Epidermal melanocyte (primary cell): ENCODE results near the gene PKMYT1.
A peak's percentile ranks its signal among the peaks of the same experiment; 100 is the strongest.

ENCODE experiments used
- DNase-seq: peaks from one replicate; pipeline ENCODE4 v3.0.0; 2011; ENCODE audit warnings: low spot score; ENCODE audit not compliant: insufficient read length

PKMYT1 gene

DNA sequence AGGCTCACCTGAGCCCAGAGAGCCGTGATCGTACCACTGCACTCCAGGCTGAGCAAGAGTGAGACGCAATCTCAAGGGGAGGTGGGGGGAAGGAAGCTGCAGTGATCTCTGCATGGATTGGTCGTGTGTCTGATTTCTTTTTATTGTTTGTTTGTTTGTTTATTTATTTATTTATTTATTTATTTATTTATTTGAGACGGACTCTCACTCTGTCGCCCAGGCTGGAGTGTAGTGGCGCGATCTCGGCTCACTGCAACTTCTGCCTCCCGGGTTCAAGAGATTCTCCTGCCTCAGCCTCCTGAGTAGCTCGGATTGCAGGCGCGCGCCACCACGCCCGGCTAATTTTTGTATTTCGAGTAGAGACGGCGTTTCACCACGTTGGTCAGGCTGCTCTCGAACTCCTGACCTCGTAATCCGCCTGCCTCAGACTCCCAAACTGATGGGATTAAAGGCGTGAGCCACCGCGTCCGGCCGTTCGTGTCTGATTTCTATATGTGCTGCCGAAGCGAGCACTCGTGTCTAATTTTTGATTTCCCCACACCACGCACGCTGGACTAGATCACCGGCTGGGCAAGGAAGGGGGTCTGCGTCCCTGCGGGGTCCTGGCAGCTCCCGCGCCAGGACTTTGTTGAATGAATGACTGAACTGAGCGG, 39.5 kb upstream of the PKMYT1 start:
- DNase-seq = no peak

DNA sequence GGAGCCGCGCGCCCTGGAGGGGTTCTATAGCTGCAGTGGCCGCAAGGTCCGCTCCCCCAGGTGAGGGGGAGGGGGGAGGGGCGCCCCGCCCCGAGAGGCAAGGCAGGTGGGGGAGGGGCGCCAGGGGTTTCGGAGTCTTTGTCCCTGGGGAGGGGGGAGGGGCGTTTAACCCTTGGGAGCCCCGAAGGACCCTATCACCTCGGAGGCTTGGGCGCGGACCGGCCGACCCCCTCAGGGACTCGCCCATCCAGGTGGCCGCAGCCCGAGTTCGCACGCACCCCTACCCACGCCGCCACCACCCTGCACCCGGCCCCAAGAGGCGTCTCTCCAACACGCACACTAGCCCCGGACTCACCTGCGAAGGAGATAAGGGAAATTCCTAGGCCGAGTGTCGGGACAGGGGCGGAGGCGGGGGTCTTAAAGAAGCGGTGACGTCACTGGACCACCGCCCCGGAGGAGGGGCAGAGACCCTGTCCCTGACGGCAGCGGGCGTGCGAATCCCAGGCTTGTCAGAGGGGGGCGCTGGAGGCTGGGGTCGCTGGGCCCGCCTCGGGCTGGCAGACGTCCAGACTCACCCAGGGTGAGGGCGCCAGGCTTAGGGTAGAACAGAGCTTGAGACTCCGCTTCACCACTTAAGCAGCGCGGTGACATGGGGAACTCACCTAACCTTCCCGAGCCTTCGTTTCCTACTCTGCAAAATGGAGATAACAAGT, 37.7 kb upstream of the PKMYT1 start, which contains the start of gene CLDN6:
CLDN6 (minus strand) TSS at position 390 of the 713 bp plus-strand sequence. CDS start 2,162 bp downstream, outside the sequence.
- no peak for DNase-seq

DNA sequence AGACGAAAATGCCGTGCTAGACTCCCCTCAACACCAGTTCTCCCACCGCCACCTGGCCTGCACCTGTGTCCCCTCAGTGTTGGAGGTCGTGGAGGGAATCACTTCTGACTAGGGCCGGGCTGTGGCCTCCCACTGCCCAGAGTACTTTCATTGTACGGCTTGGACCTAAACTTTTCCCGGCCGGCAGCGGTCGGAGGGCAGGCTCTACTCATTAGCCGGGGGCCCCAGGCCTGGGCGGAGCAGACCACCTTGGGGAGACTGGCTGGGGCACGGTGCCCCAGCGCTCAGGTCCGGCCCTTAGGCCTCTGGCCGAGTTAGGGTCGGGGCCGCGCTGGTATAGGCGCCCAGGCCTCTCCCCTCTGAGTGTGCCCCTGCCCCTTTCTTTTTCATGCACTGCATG, 37.1 kb upstream of the PKMYT1 start:
- no peak for DNase-seq

DNA sequence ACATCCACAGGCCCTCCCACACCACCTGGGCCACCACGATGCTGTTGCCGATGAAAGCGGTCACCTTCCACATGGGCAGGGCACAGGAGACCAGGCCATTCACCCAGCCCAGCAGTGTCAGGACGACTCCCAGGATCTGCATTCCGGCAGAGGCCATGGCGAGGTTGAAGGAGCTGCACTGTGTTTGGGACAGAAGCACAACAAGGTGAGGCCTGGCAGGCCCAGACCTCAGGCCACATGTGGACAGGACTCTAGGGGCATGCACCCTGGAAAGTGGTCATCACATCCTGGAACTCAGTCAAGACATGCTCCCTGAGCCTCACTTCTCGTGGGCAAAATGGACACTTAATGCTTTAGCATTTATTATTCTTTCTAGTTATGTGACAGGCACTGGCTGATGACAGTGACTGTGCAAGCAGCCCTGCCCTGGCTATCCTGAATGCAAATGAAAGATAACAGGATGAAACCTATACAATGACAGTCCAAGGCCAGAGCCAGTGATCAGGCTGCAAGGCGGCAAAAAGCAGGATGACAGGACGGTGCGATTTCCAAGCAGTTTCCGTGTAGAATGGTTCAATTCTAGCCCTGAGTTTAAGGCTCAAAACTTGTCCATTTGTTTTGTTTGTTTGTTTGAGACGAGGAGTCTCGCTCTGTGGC, 35.7 kb upstream of the PKMYT1 start:
- DNase-seq = no peak

DNA sequence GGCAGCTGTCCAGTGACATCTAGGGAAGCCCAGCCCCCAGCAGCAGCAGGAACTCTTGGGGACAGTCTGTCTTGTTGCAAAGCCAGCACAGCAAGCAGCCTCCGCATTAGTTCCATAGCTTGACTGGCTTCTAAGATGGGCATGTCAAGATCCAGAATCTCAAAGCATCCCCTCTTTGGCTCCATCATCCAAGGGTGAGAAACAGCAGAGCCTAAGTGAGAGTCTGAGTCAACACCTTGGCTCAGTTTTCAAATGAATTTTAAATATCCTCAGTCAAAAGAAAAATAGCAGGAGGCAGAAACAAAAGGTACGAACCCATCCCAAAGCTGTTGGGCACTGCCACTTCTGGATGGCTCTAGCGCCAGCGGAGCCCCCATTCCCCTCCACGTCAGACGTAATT, 34.7 kb upstream of the PKMYT1 start:
- DNase-seq = no peak

DNA sequence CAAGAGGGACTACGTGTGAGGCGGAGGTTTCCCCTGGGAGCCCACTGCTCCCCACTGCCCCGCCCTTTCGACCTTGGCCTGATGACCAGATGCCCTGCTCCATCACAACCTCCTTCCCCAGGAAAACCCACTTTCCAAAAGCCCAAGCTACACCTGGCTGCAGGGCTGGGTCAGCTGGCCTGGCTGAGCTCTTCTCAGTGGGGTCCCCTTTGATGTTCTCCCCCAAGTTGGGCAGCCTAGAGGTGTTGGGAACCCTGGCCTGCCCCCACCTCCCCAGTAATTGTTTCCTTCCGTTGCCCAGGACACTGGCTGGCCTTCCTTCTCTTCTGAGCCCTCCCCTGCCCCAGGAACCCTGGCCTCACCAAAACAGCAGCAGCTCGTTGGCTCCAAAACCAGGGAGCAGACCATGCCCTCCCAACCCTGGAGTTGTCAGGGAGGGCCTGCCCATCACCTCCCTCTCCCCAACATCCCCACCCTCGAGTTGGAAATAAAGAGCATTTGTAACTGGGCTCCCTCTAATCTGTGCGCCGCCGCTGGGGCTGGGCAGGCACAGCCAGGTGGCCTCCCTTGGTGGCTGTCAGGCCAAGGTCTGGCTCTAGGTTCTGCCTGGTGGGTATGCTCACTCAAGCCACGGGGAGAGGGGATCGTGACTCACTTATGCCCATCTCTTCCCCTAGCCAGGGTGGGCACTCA, 33.9 kb upstream of the PKMYT1 start:
- no peak for DNase-seq

DNA sequence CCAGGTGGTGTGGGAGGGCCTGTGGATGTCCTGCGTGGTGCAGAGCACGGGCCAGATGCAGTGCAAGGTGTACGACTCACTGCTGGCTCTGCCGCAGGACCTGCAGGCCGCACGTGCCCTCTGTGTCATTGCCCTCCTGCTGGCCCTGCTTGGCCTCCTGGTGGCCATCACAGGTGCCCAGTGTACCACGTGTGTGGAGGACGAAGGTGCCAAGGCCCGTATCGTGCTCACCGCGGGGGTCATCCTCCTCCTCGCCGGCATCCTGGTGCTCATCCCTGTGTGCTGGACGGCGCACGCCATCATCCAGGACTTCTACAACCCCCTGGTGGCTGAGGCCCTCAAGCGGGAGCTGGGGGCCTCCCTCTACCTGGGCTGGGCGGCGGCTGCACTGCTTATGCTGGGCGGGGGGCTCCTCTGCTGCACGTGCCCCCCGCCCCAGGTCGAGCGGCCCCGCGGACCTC, 33.3 kb upstream of the PKMYT1 start:
- DNase-seq = no peak

DNA sequence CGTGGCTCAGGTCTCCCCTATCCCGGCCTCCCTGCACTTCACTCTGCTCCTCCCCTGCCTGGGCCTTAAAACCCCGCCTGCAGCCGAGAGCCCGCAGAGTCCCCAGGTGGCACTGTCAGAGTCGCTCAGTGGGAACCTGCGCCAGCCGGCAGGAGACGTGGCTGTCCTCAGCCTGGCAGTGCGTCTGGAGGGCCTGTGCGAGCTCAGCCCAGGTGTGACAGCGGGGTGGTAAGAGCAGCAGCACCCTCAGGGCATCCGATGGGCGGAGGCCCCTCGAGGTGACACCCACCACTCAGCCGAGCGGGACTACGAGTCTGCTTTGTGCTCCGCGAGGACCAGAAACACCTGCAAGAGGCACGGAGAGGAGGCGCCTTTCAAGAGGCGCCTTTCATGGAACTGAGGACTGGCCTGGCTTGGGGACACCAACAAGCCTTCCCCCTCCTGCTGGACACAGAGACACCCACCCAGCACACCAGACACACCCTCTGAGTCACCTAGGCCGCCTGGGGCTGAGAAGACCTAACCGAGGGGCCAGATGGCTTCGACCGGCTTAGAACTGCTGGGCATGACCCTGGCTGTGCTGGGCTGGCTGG, 32.7 kb upstream of the PKMYT1 start, which contains the start of gene CLDN9:
CLDN9 (plus strand) TSS at position 96 of the 593 bp plus-strand sequence; CDS start at position 536, 440 bp downstream.
- DNase-seq = no peak

DNA sequence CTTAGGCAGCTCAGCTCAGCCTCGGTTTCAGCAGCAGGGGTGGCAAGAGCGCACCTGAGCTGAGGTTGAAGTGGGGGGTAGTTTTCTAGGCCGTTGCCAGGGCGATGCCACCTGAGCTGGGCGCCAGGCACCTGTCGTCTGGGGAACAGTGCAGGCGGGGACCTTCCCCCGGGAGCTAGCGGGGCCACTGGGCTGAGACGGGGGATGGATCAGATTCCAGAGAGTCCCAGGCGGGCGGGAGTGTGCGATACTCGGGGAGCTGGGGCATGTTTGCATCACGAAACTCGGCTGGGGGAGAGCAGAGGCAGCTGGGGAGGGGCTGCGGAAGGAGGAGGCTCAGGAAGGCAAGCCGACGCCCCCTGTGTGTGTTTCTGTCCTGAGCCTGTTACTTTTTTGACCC, 32.0 kb upstream of the PKMYT1 start:
- no peak for DNase-seq

DNA sequence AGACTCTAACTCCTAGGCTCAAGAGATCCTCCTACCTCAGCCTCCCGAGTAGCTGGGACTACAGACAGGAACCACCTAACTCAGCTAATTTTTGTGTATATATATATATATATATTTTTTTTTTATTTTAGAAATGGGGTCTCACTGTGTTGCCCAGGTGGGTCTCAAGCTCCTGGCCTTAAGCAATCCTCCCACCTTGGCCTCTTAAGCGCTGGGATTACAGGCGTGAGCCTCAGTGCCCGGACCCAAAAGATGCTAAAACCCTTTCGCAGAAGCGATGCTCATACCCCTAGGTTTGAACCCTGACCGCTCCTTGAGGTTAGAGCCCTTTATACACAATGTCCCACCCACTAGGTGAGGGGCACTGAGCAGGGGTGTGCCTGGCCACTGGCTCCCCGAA, 30.3 kb upstream of the PKMYT1 start:
- no peak for DNase-seq

DNA sequence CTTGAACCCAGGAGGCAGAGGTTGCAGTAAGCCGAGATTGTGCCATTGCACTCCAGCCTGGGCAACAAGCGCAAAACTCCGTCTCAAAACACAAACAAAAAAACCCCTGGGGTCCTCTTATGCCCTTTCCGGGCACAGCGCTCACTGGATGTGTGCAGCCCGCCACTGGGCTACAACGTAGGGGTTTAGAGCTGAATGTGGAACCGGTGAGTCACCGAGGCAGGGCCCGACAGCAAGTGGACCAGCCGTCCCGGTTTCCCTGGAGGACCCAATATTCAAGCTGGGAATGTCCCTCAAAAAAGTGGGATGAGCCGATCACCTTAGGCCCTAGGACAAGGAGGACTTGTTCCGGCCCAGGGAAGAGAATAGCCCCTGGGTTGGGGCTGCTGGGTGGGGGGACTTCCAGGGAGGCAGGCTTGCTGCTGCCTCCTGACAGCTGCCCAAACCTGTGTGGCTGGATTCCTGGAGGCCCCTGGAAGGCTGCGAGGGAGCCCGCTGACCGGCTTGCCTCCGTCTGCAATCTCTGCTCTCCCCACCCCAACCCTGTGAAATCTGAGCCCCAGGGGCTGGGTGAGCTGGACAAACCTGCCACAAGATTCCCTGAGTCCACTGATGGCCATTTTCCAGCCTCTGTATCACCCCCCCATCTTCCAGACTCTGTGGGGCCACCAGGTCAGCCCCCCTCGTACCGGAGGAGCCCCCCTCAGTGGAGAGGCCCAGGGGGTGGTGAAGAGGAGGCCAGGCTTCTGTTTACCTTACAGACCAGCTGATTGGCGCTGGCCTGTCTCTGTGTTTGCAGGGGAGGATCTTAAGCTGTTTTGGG, 29.5 kb upstream of the PKMYT1 start:
- no peak for DNase-seq

DNA sequence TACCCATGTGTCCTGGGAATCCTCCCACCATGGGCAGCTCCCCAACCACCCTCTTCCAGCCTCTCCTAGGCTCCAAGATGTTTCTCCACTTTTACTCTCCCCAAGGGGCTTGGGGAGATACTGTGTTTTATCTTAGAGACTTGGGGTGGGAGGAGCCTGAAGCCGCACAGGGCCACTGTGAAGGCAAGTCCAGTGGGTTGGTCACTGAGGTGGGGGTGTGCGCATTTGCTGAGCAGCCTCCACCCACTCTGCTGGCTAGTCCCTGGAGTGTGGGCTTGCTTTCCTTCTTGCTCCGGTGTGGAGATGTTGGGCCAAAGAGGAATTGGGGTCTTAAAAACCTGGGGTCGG, 28.4 kb upstream of the PKMYT1 start:
- DNase-seq = no peak

DNA sequence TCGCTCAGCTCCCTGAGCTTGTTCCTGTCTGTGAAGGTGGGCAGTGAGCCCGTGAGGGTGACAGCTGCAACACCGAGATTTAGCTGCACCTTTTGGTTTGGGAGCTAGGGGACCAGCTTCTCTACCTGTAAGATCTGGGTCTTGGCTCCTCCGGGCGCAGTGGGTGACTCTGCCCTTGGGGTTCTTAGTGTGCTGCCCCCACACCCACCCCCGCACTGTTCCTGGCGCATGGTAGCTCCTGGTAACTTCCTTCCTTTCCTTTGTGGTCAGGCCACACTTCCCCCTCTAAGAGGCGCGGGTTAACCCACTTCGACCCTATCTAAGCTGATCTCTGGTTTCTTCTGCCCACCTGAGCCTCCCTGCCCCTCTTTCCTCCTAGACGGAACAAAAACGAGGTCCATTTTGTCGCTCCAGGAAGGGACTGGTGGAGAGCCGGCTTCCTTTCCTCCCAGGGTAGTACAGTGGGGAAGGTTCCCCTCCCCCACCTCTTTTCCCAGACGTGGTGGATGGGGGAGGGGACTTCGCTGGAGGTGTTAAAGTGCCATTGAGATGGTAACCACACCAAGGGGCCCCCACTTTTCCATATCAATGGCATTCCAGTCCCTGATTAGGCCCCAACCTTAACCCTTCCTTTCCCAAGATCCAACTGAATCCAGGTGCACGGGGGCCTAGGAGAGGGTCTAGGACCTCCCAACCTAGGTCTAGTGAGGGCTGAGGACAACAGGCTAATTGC, 27.9 kb upstream of the PKMYT1 start:
- no peak for DNase-seq

DNA sequence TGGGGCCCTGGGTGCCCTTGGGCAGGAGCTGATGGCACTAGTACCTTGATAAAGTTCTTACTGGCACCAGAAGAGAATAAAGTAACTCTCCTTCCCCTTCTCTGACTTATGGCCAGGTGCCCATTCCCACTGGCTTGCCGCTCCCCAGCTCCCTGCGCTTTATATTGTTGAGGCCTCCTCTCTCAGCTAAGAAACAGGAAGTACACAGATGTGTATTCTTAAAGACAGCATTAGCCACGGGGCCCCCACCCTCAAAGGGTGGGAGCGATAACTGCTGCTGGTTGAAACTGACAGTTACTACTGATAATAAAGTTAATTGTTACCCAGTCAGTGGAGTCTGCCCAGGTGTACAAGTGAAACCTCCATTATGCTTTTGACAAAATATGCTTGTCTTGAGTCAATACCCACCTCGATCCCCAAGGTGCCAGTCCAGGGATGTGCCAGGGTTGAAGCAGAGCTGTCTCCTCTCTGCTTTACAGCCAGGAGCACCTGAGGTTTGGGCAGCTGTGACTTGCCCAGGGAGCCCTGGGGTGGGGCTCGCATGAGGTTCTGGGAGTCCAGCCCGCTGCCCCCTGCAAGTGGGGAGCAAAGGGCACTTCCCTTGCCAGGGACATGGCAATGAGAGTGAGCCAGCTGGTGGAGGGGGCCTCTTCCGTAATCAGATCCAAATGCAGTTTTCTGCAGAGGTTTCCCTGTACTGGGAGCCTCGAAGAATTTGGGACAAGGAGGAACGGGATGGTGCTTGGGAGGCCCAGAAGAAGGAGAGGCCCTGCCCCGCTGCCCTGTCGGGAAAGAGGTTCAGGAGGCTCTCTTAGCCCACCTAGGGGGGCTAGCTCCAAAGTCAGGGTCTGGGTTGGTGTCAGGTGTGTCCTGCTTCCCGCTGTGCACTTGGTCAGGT, 27.1 kb upstream of the PKMYT1 start:
- DNase-seq = no peak

DNA sequence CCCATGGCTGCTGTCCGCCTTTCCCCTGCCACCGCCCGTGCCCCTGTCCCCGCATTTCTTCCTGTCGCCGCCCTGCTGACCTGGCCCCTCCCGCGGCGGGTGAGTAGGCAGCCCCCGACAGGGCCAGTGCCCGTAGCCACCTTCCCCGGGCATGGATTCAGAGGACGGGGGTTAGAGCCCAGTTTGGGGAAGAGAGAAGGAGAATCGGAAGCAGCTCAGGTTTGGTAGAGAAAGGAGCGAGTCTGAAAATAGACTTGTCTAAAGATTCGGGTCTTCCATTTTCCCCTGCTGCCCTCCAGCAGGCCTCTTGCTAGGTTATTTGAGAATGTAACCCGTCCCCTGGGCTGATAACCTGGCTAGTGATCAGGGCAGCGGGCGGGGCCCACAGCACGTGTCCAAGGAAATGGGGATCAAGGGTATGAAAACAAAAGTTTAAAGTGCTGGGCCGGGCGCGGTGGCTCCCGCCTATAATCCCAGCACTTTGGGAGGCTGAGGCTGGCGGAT, 24.6 kb upstream of the PKMYT1 start:
- no peak for DNase-seq

DNA sequence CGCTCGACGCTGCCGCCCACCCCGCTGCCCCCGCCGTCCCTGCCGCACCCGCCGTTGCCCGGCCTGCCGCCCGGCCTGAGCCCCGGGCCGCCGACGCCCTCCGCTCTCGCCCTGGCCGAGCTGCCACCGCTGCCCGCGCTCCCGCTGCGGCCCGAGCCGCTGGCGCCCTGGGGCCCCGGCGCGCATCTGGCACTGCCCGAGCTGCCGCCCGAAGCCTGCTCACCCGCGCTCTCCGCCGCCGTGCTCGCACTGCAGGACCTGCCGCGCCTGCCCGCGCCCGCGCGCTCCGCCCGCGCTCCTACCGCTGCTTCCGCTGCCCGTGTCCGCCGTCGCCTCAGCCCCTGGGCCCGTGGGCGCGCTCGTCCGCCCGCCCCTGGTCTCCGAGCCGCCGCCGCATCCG, 24.1 kb upstream of the PKMYT1 start:
- no peak for DNase-seq

DNA sequence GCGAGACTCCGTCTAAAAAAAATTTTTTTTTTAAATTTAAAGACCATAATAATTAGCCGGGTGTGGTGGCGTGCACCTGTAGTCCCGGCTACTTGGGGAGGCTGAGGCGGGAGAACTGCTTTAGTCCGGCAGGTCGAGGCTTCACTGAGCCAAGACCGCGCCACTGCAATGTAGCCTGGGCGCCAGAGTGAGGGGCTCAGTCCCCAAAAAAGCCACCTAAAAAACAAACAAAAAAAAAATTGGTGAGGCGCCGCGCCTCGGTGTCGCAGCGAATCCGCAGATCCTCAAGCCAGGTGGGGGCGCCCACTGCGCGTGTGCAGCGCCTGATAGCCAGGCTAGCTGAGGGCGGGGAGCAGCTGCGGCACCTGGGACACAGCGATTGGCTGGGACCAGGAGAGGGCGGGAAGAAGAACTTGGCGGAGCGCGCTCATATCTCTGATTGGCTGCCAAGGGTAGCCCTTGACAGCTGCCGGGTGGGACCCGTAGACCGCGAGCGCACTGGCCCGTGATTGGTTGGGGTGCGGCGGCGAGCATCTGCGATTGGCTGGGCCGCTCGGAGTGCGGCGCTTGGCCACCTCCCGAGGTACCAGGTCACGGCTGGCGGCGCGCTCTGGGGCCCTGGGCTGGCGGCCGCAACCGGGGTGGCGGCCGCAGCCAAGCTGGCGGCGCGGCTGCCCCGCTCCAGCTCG, 23.5 kb upstream of the PKMYT1 start:
- DNase-seq = peak; percentile 99

DNA sequence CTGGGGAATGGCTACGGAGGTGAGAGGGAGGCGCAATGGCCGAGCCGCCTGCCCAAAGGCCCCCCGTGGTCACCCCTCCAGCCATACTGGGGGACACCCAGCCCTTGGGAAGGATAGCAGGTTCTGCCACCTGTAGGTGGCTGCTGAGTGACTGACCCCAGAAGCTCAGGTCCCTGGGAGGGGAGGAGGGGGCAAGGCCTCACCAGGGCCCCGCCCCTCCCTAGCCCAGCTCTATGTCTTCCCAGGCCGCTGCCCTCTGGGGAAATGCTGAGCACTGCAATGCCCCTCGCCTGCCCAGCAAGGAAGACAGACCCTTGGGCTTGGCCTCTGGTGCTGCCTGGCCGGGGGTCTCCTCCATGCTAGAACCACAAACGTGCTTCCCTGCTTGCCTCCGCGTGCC, 21.1 kb upstream of the PKMYT1 start:
- no peak for DNase-seq
